Iris pigment epithelial cell (primary cell): ENCODE results near the gene PARD3.
"Not testable (repeated sequence)": the region's sequence is repeated elsewhere in the genome, so short reads cannot be mapped to it uniquely, and the experiment has no call there.

Experiments used
- DNase-seq: peaks from one replicate; pipeline ENCODE4 v3.0.0-alpha.2; 2011; ENCODE audit warnings: low read depth

Gene PARD3

DNA sequence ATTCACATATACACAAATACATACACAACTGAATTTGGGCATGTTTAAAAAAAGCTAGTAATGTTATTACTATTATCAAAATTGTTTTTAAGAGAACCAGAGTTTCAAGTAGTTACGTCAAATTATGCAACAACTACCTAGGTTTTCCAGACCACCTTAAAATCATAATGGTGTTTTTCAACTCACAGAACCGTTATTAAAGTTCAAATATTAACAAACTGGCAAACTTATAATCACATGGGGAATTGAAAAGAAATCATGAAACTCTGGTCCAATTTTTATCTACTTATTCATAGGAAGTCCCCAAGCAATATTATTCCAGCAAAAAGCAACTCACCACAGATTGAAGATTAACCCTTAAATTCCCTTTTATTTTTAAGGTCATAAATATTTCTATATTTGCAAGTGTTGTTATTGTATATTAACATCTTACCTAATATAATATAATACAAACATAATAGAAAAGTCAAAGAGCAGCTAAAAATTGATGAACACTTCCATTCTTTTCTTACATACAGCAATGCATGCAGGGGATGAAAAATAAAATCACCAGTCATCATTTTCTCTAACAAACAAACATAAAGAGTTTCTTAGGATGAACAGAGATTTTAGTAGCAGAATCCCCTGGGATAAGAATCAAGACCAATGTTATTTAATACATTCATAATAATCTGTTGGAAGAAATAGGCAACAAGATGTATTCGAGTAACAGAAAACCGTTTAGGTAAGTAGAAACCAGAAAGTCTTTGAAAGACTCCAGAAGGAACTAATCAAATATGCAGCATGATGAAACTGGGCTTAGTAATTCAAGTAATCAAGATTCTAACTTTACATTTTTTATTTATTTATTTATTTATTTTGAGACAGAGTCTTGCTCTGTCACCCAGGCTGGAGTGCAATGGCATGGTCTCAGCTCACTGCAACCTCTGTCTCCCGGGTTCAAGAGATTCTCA, 391.1 kb downstream of the PARD3 start:
- DNase-seq = no peak

DNA sequence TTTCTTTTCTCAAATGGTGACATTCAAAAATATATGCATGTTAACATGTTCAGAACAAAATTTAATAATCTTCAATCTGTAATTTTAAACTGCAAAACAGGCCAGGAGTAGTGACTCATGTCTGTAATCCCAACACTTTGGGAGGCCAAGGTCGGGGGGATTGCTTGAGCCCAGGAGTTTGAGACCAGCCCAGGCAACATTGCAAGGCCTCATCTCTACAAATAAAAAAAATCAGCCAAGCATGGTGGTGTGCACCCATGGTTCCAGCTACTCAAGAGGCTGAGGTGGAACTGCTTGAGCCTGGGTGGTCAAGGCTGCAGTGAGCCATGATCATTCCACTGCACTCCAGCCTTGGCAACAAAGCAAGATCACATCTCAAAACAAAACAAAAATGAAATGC, 394.3 kb downstream of the PARD3 start:
- no peak for DNase-seq

DNA sequence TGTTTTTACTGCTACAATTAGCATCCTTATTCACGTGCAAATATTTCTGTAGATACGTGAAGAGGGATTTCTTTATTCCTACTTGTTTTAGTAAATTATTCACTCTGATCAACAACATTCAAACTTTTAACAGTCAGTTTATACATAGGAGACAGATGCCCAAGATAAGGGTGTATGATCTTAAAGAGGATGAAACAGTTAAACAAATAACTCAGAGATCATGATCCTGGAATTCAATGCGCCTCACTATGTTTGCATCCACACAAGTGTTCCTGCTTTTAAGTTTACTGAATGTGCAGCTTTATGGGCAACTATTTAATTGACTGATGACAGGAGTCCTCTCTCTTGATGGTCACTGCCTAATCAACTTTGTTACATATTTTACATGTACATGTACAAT, 394.8 kb downstream of the PARD3 start:
- no peak for DNase-seq

DNA sequence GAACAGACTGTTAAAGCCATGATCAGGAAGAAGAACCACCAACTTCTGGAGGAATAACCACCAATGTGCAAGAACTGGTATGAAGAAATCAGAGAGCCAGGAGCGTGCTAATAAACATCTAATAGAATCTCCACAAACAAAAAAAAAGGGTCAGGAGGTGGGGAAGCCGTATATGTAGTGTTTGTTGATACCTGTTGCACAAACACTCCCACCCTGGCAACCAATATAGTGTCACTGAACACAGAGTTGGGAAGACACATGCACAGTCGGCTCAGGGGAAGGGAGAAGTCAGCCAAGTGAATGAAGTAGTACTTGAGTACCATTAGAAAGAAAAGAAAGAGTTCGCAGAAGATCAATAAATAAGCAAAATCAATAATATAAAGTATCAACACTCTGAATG, 400.1 kb downstream of the PARD3 start:
- DNase-seq = no peak

DNA sequence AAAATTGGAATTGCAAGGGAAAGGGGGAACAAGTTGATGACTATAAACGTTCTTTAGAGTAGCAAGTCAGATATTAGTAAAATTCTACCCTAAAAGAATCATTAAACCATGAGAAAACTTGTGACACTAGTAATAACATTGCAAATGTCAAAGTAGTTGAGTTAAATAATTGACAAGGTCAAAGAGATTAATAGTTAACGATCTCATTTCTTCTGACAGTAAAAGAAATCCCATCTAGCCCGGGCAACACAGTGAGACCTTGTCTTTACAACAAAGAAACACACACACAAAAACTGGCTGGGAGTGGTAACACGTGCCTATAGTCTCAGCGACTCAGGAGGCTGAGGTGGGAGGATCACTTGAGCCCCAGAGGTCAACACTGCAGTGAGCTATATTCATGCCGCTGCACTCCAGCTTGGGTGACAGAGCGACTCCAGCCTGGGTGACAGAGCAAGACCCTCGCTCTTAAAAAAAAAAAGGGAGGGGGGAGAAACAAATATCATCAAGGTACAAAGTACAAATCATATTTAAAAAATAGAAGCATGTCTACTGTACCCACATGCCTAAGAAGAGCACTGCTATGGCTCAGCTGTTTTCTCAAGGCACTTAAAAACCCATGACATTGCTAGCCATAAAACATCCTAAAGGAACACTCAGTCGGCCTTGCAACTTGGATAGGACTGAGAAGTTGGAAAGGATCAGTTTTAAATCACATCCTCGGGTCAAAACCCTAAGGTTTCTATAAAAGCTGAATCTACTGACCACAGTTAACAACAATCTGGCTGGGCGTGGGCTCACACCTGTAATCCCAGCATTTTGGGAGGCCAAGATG, 401.1 kb downstream of the PARD3 start:
- DNase-seq = no peak

DNA sequence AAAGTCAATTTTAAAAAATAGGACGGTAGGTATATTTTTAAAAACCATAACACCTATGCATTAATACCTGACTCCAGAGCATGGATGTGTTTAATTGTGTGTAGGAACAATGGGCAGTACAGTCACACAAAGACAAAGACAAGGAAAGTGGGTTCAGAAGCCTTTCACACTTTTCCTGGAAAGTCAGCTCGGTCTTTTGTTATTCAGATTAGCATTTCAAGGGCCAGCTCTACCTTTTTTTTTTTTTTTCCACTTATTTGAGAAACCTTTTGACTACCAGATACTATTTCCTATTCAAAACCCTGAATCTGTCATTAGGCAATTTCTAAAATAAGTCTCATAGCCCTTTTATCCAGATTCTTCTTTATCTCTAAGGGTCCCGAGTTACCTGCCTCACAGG, 401.9 kb downstream of the PARD3 start:
- DNase-seq = no peak

DNA sequence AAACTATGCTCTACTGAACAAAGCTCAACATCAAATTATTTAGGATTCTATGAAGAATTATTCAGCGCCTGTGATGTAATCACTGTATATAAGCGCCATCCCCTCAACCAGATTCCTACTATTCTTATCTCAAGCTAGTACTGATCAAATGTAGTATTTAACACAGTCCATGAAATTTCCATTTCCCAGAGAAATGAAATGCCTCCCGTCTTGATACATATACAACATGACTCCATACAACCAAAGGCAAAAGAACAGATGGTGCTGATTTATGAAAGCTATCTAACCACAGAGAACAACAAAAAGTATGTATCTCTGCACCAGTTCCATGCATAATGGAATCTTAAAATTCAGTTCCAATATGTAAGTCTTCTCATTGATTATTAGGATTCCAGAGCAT, 406.1 kb downstream of the PARD3 start:
- no peak for DNase-seq

DNA sequence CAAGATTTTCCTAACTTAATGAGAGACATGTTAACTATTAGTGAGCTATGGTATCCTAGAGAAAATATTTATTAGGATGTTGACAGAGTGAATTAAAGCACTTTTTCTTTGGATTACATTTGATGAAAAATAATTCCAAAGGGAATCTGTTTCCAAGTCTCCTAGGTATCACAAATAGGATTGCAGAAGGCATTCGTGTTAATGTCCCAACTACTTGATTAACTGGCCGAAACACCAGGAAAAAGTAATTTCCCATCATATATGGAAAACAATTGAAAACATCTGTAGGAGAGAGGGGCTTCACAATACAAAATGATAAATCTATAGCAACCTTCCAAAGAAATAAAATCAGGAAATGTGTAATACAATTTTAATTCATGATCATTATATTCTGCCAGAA, 406.7 kb downstream of the PARD3 start:
- DNase-seq = no peak

DNA sequence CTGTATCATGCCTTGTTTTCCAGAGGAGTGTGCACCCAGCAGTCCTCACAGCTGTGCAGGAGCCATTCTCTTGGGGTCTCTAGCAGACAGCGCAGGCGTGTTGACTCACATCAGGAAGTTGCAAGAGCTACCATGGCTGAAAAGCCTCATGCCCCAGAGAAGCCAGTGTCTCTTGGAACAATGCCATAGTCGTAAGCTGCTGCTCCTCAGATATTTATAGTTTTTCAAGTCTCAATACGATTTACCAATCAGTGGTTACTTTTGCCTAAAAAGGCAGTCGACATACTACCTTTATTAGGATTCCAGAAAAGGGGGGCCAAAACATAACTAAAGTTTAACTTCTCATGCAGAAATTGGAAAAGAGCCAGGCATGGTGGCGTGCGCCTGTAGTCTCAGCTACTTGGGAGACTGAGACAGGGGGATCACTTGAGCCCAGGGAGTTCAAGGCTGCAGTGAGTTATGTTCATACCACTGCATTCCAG, 407.7 kb downstream of the PARD3 start:
- peak; percentile 88 for DNase-seq

DNA sequence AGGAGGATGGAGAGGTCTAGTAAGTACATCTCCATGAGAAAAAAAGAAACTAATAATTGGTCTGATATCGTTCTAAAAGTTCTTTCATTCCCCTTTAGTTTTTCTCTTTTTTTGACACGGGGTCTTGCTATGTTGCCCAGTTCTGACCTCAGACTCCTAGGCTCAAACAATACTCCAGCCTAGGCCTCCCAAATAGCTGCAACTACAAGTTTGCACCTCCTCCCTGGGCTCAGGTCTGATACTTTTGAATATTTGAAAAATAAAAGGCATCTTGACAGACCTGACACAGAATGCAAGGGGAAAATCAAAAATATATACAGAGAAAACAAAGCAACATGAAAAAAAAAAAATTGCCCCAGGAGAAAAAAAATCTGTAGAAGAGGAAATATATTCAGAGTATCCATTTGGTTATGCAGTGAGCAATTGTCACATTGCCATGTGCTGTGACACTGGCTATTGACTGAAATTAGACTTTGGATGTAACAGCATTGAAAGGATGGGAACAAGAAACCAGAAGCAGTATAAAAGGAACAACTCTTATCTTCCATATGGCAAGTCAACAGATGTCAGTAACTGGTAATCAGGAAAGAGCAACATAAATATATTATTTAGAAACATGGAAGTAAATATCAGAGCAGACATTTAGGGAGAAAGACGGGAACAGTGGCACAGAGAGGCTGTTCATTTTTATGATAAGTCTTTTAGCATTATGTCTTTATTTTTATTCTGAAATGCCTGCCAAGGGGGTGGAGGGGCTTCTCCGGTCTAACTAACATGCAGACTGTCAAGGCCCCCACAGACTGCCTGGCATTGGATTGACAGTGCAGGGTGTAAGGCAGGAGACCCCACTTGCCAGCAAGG, 408.4 kb downstream of the PARD3 start:
- DNase-seq = no peak

DNA sequence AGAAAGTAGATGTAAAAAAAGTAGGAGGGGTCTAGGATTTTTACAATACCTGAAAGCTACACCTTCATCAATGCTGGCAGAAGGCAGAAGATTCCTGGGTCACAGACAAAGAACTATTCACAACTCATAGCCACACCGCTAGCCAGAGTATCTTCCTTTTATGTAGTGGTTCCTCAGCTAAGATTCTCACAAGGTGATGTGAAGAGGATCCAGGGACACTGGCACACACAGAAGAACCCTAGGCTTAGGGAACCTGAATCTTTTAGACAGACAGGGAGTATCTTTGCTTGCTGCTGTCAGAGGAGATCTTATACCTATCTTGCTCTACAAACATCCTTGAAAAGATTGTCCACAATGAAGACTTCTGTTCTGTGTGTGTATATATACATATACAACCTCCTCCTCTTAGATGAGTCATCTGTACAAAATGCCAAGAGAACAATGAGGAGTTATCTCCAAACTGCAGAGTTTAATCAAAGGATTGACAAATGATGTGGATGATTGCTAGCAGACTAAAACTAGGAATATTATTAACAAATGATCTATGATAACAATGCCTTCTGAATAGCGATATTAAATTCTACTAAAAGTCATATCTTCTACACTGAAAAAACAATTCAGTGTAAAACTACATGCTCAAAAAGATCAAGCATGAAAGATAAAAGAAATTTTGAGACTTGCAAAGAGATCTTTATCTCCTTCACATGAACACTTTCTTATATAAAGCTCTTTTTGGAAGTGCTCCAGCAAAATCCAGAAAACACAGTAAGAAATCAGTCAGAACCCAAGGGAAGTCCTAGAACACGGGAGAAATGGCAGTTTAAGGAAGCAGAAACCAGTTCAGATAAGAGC, 409.3 kb downstream of the PARD3 start:
- peak; percentile 58 for DNase-seq

DNA sequence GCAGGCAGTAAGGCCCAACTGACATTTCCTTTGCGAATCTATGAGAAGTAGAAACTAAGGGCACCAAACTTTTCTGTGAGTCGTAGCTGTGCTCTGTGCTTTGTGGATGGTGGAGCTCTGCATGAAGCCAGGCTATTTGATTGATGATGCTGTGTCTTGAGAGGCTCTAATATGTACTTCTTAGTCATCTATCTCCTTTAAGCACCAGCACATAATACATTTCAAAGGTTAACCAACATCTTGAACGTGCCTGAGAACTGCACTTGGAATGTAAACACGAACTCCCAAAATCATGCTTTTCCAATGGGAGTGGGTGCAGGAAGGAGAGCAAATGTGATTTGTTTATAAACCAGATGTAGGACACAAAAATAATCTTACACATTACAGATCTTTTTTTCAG, 411.6 kb downstream of the PARD3 start:
- DNase-seq = peak; percentile 36

DNA sequence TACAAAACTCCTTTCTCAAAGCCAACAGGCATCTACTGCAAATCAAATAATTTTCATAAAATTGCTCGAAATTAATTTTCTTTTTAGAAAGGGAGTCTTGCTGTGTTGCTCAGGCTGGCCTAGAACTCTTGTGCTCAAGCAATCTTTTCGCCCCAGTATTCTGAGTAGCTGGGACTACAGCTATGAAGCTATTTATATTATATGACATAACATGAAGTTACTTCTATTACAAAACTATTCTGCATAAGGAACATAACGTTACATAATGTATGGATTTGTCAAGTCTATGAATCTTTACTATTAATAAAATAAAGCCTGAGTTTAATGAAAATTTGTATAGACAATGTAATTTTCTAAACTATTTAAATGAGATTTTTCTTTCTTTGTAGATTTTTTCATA, 415.0 kb downstream of the PARD3 start:
- no peak for DNase-seq

DNA sequence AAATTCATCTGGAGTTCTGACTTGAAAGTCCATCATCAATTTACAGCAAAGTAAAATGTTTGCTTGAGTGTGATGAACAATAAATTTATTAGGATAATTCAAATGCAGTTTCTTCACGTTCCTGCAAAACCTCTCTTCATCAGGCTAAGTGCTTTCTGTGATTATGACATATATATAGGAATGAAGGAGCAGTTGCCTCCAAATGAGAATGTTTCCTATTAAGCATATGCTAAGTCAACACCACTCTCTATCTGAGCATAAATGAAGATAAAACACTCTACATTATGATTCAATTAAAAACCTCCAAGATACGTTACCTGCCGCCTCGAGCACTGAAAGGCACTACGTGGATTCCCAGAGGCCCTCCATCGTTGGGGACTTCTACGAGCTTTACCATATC, 416.1 kb downstream of the PARD3 start:
- no peak for DNase-seq

DNA sequence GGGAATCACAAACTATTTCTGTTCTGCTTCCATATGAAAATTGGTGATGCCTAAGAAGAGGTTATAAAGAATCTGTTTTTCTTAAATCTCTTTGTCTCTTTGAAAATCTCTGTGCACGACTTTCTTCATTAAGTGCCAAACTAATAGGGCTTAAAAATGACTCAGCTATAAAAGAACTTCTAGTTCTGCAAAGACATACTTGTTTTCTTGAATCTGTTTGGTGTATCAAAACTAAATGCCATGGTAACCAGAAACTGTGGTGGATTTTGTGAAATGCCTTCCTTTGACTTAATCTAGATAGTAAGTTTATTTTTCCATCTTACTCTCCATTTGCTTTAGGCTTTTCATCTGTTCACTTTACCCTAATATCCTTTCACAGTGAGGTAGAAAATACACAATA, 417.8 kb downstream of the PARD3 start:
- DNase-seq = peak; percentile 89

DNA sequence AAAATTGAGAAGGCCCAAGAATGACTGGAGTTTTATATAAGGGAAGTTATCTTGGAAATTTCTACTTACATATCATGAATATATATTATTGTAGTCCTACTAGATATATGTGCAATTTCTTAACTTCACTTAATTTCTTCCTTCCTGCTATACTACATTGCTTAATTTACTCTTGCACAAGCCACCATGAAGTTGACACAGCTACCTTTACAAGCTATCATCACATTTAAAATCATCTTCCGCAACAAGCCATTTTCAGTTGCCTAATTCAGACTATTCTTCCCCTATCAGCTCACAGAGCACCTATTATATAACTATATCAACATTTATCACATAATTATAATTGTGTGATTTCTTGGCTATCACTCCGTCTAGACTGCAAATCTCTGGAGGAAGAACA, 418.4 kb downstream of the PARD3 start:
- peak; percentile 14 for DNase-seq

DNA sequence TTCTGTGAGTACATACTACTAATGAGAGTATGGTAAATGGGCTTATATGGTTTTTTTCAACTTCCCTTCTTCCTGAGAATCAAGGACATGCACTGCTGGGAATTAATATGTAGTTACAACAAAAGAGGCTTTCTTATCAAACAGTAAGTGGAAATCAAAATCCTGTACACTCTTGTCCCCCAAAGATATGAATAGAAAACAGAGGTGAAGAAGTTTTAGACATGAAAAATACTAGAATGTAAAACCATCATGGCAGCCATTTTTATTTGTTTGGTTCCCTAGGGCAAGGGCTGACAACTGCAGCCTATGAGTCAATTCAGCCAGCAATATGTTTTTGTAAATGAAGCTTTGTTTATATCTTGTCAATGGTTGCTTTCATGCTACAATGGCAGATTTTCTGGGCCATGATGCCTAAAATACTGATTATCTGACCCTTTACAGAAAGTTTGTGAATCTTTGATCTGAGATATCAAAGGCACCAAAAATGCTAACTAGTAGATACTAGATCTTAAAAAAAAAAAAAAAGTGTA, 422.4 kb downstream of the PARD3 start:
- DNase-seq = no peak

DNA sequence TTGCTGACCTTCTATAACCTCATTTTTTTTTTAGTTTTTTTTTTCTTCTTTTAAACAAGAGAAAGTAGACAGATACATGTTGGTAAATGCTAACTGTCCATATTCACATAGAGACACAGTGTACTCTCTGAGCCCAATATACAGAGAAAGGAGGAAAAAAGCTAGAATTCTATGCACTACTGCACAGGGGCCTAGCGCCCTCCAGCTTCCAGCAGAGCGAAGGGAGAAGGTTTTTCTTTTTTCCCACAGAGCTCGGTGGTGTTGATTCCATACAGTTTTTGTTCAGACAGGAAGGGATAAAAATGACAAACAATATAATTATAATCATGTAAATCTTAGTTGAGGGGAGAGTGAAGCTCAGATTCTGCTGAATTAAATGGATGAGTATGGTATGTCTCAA, 423.9 kb downstream of the PARD3 start:
- DNase-seq = not testable (repeated sequence)

DNA sequence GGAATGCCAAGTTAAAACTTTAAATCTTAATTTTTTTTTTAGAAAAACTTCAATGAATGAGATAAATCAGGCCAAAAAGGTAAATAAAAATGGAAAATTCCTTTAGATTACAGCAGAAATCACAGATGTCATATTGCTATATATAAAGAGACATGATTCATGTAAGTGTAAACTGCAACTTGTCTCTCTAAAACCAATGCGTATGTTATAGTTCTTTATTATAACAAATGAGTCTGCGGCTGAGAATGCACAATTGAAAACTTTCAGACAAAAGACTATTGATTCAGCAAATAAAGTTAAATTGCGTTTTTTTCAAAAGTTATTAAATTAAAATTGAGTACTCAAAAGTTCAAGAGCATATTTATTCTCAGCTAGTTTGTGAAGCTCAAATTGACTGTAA, 425.3 kb downstream of the PARD3 start:
- DNase-seq = no peak

DNA sequence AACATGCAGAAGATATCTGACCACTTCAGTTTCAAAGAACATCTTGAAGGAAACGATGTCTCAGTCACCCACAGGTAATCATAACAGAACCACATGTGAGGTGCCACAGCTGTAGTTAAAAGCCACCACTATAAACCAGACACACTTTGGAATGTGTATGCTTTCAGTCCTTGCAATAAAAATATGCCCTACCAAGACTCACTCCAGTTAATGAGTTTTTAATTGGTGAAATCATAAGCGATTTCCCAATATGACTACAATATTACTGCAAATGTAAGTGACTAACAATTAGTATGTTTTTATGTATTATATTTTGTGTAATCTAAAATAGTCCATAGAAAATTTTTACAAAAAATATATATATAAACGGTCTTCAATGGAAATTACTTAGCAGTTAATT, 428.2 kb downstream of the PARD3 start:
- DNase-seq = no peak

DNA sequence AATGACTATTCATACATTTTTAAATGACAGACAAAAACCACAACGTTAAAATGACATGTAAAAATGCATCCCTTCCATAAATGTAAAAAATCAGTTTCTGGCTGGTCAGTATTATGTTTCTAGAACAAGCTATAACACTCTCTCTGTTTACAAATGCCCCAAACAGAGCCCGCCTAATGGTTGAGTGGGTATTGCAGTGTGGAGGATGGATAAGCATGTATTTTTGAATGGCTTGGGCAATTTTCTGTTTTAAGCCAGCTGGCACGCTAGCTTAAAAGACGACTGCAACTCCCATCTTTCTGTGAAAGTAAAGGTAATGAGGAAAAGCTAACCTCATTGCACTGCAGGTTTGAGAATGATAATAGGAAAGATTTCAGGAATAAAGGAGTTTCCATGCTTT, 430.7 kb downstream of the PARD3 start:
- no peak for DNase-seq
